ENCODE data around the gene FOXO4.
A peak's percentile ranks its signal among the peaks of the same experiment; 100 is the strongest.
"Not testable (repeated sequence)": the region's sequence is repeated elsewhere in the genome, so short reads cannot be mapped to it uniquely, and the experiment has no call there.

FOXO4 gene, protein sequence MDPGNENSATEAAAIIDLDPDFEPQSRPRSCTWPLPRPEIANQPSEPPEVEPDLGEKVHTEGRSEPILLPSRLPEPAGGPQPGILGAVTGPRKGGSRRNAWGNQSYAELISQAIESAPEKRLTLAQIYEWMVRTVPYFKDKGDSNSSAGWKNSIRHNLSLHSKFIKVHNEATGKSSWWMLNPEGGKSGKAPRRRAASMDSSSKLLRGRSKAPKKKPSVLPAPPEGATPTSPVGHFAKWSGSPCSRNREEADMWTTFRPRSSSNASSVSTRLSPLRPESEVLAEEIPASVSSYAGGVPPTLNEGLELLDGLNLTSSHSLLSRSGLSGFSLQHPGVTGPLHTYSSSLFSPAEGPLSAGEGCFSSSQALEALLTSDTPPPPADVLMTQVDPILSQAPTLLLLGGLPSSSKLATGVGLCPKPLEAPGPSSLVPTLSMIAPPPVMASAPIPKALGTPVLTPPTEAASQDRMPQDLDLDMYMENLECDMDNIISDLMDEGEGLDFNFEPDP

DNA sequence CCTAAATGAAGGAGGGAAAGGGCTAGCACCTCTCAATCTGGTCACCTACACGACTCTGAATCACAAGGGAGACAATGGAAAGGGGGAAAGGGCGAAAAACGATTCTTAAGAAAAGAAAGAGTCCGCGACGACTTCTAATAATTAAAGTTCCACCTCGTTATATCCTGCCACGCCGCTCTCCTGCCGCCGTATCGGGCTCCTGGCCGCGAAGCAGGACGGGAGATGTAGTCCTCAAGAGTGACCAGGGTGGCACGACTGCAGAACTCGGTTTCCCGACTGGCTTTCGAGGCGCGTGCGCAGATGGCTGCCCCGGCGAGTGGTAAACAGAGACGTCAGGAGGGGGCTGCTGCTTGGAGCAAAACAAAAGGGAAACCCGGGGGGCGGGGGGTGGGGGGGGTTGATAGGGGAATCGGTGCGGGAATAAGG is at the start of gene FOXO4:
FOXO4 (plus strand) TSS at position 297 of the 426 bp plus-strand sequence. CDS start 678 bp downstream, outside the sequence.
- peak; percentile 40 for DNase-seq

DNA sequence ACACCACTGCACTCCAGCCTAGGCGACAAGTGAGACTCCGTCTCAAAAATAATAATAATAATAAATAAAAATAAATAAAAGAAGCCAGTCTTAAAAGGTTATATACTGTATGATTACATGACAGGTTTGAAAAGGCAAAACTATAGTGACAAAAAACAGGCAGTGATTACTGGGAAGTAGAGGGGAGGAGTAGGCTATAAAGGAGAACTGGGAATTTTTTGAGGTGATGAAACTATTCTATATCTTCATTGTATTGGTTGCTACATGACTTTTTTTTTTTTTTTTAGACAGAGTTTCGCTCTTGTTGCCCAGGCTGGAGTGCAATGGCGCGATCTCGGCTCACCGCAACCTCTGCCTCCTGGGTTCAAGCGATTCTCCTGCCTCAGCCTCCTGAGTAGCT is 47.8 kb upstream of the FOXO4 start:
- not testable (repeated sequence) for DNase-seq

DNA sequence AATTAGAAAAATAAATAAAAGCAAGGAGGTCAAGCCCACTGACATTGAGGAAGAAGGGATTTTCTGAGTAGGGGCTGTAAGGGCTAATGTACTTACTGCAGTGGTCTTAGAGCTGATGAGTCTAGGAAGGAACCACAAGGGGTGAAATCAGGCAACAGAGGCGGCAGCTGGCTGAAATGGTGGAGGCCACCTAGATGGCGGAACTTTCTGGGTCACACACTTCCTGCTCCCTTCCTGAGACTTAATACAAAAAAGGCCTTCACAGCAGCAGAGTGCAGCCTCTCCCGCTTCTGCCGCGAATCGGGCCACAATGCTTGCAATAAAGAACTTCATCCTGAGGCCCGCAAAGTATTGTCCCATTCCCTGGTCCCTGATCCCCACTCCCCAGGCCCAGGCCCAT is 42.9 kb upstream of the FOXO4 start:
- no peak for DNase-seq

DNA sequence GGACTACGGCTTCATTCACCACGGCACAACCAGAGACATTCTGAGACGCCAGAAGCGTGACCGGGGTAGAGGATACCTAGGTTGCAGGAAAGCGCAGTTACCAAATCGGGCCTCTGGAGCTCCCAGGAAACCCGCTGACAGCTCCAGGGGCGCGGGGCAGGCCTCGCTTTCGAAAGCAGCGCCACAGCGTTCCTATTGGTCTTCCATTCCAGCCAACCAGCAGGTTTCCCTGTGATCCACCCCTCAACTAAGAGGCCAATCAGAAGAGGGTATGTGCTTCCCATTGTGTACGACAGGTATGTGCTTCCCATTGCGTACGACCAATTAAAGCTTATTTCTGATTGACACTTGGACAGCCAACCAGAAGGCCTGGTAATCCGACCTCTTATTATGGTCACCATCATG is 42.4 kb upstream of the FOXO4 start:
- DNase-seq: no peak

DNA sequence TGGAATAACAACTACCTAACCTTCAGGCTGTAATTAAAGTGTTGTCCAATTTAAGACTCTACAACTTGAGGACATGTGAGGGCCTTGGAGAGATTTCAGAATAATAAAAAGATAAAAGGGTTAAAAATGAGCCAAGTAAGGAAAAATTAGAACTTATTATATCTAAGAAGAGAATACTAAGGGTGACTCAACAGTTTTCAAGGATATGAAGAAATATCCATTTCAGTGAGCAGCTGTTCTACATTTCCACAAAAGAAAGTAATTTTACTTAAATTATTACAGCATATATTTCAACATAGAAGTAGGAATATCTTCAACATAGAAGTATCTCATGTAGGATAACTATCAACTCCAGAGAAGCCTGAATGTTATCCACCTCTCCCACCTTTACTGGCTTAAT is 38.8 kb upstream of the FOXO4 start:
- DNase-seq: no peak

DNA sequence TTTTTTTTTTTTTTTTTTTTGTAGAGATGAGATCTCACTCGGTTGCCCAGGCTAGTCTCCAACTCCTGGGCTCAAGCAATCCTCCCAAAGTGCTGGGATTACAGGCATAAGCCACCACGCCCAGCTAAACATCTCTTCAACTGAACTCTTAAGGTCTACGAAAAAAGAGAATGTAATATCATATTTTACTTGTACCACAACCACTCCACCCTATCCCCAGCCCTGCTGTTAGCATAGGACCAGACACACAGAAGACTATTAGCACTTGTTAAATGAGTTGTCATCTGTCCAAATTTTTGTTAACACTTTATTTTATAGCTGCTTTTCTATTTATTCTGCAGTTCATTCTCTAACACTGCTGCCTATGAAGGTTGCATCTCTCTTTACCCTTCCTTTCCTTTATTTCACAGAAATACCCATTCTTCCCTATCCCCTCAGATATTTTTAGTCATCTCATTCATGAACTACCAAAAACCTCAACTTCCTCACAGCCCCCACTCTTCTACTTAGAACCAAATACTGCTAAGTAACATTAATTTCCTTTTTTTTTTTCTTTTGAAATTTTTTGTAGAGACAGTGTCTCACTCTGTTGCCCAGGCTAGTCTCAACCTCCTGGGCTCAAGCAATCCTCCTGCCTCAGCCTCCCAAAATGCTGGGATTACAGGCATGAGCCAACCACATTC is 37.7 kb upstream of the FOXO4 start:
- no peak for DNase-seq

DNA sequence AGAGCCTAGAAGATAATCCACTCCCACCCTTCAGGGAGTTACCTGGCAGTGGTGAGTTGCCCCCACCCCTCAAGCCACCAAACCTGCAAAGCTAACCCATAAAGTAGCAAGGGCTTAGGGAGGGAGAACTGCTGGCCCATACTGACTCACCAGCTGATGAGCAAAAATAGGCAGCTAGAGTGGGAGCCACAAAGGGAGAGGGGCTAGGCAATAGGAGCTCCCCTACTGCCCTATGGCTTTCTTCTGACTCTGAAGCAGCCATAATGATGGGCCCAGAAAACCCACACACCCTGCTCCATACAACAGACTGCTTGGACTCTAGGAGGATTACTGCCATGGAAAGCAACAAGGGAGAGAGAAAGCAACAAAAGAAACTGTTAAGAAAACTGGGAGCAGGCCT is 35.5 kb upstream of the FOXO4 start:
- DNase-seq: no peak

DNA sequence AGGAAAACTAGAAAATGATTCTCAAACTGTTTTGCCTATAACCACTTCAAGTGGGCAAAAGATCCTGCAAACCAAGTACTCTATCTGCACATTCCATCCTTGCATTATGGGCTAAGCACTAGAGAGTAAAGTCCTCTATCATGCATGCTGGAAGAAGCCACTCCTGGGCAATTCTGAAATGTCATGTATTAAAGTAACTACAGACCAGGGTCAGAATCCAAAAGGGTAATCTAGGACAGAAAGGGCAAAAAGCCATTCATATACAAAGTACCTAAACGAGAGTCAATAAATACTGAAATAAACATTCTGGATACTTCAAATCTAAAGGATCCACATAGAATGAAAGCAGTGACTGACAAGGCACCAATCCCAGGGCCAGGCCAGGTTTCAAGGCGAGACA is 28.6 kb upstream of the FOXO4 start:
- no peak for DNase-seq

DNA sequence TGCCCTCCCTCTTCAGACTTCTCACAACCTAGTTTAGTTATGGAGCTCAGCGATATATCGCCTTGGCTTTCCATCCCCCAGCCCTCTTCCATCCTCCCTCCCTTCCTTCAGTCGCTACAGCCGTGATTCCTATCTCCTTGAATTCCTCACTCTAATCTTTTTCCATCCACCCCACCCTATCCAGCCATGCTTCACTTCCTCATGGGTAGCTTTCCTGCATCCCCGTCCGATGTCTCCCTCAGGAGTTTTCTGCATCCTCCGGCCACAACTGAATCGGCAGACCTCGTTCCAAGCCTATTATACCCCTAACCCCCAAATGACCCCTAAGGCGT is 28.0 kb upstream of the FOXO4 start:
- no peak for DNase-seq

DNA sequence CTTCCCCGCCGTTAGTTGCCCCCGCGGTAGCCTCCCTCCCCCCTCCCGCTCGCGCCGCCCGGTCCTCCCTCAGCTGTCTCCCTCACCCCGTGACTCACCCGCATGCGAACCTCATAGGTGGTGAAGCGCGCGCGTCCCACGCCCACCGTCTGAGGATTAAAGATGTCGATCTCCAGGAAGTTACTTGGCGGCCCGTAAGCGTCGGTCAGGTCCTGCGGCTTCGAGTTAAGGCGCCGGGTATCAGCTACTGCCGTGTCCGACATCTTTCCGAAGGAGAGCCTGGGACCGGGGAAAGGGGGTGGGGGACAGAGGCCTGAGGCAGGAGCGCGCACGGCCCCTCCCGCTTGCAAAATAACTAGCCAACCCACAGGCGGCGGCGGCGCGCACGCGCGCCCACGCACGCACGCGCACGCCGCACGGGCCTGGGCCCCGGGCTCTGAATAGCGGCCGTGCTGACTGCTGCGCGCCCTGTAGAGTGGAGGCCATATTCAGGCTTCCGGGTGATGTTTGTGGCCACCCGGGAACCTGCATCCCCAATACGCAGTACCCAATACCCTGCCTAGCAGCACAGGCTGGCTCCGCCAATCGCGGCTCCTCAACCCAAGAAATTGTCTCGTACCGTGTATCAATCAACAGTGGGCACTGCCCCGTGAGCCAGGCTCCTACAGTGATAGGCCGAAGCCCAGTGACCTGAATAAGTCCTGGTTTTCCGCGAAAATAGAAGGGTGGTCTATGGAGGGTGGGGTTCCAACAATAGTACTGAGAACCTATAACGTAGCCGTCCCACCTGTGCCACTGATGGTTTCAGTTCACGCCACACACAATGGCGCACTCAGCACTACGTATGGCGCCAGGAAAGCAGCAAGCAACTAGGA is 27.4 kb upstream of the FOXO4 start, which contains the start of gene SNX12:
SNX12 (minus strand) TSS at position 291 of the 875 bp plus-strand sequence; CDS start at position 263, 28 bp downstream.
- peak; percentile 82 for DNase-seq

DNA sequence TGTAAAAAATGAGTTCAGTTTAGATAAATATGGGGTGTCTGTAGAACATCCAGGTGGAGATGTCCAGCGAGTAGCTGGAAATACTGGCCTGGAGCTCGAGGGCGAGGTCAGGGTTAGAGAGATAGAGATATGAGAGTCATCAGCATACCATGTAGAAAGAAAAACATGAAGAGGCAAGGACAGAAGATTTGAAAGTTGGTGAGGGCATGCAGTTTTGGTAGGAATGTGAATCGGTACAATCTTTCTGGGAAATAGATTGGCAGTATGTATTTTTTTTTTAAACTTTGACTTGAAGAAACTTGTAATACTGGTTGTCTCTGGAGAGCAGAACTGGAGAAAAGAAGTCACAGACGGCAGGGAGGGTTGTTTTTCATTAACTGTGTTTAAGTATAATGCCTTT is 25.1 kb upstream of the FOXO4 start:
- no peak for DNase-seq

DNA sequence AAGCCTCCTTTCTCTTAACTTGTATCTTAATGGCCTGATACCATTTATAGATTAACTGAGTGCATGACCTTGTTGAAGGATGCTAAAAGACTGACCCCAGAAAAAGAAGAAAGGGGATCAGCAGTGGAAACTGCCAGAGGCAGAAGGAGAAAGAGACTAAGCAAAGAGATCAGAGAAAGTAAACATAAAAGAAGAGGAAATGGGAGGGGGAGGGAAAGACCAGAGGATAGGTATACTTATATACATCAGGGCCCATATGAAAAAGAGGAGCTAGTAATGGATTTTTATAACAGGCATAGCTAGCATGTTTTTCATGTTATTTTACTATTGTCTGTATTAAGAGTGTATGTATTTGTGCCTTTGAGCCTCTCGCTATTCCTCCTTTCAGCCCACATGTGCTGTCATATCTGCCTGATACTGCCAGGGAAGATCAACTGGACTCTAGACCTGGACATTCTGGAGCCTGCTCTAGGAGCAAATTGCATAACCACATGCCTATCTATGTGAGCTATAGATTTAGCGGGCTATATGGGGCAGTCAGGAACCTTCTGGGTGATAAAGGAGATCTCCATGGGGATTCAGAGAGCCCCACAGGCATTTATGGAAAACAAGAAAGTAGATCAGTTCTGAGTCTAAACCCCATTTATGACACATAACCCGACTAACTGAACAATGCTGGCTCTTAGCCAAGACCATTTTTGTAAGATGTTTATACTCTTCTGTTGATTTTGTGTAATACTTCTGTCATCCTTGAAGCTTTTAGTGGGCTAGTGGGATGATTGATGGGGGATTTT is 14.1 kb upstream of the FOXO4 start:
- DNase-seq: no peak

DNA sequence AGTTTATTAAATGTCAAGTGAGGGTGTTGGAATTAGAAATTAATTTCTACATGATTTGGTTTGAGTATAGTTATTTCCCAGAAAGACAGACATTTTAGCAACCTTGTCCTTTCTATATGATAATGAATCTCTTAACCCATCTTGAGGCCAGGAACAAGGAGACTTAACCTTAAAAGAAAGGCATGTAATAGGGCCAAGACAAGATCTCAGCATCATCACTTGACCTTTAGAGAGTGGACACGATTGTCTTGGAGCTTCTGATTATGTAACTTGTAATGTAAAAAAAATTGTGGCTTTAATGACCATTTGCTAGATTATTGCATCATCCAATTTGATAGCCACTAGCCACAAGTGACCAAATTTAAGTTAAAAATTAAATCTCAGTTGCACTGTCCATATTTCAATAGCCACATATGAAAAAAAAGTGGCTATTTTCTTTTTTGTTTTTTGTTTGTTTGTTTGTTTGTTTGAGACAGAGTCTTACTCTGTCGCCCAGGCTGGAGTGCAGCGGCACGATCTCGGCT is 13.5 kb upstream of the FOXO4 start:
- DNase-seq: no peak

DNA sequence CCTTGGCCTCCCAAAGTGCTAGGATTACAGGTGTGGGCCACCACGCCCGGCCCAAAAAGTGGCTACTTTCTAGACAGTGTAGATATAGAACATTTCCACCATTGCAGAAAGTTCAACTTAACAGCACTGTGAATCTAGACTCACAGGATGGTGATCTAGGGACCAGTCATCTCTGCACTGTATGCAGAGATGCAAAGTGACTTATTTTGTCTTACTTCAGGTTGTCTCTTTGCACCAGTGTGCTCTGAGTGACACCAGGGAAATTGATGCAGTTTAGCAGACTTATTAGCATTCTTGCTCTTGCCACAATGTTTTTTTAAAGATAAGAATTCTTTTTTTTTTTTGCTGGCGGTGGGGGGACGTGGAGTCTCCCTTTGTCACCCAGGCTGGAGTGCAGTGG is 12.8 kb upstream of the FOXO4 start:
- DNase-seq: no peak

DNA sequence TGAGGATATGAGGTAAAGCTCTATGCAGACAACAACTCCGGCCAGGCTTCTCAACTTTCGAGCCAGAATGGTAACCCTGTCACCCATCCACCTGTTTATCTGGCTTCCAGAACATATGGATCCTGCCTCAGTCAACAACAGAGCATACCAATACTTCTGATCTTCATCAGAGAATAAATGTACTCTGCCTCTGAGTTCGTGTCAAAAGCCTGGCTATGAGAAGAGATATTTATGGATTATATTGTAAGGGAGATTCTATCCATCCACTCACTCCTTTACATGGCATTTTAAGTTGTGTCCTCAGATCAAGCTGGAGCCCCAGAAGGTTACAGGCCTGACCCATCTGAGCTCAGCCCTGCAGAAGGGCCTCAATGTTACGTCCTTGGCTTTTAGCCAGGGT is 9.8 kb upstream of the FOXO4 start:
- no peak for DNase-seq

DNA sequence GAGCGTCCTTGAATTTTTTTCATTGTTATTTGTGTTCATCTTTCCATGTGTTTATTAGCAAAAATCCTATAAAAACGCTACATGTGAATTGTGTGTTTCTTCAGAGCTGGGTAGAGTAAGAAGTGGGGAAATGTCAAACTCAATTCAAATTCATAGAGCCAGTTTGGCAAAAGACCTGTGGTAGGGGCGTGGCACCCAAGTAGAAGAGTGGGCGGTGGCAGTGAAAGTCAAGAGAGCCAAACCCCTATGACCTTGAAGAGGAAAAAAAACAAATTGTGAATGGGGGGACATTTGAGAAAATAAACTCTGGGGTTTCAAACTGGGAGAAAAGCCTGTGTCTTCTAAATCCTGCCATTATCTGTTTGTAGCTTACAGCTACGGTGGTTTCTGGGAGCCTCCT is 4.4 kb upstream of the FOXO4 start:
- no peak for DNase-seq

DNA sequence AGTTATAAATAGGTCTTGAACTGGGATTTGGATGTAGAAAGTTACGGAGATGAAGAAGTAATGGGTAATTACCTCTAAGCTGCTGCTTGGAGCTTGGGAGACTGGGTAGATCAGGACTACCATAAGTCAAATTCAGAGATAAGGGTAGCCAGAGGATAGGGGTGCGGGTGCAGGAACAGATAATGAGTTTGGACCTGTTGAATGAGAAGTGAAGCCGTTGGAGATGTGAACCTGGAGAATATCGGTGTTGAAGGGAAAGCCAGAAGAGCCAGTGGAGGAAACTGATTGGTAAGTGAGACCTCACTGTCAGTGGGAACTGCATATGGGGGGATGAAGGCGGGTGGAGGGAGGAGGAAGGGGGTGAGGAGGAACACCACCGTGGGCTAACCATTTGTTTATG is 618 bp upstream of the FOXO4 start:
- no peak for DNase-seq

DNA sequence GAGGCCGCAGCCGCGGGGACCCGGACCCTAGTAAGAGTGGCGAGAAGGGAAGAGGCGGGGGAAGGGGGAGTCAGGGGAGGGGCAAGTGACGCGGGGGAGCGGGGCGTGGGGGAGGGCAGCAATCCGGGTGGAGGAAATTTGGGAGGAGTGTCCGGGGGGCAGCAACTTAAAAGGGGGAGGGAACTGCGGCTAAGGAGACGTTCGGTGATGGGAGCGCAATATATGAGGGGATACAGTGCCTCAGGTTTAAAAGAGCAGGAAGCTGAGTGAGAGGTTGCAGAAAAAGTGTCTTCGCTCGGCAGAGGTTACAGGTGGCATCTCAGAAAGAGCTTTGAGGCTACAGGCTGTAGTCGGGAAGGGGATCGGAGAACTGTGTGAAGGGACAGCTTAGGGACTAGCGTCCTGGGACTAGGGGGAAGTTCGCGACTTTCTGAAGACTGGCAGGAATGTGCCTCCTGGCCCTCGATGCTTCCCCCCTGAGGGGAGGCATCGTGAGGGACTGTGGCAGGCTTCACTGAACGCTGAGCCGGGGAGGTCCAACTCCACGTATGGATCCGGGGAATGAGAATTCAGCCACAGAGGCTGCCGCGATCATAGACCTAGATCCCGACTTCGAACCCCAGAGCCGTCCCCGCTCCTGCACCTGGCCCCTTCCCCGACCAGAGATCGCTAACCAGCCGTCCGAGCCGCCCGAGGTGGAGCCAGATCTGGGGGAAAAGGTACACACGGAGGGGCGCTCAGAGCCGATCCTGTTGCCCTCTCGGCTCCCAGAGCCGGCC is 519 bp downstream of the FOXO4 start:
- peak; percentile 11 for DNase-seq

DNA sequence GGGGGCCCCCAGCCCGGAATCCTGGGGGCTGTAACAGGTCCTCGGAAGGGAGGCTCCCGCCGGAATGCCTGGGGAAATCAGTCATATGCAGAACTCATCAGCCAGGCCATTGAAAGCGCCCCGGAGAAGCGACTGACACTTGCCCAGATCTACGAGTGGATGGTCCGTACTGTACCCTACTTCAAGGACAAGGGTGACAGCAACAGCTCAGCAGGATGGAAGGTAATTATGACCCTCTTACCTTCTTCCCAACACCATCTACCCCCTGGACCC is 1.0 kb downstream of the FOXO4 start:
- no peak for DNase-seq

DNA sequence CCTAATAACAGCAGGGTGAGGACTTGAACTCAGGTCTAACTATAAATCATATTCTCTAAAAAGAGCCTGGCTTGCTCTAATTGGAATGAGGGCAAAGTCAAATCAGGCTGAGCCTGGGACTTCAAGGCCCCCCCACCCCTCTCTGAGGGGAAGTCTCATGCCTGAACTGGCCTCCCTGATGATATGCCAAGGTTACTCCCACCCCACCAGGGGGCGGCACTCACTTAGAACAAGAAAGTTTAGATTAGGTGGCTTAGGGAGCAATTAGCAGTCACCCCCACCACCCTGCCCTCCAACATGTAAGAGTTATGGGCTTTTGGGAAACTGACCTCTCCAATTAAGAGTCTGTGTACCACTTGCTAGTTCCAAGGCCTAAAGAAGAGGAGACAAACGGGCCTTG is 2.7 kb downstream of the FOXO4 start:
- DNase-seq: no peak

DNA sequence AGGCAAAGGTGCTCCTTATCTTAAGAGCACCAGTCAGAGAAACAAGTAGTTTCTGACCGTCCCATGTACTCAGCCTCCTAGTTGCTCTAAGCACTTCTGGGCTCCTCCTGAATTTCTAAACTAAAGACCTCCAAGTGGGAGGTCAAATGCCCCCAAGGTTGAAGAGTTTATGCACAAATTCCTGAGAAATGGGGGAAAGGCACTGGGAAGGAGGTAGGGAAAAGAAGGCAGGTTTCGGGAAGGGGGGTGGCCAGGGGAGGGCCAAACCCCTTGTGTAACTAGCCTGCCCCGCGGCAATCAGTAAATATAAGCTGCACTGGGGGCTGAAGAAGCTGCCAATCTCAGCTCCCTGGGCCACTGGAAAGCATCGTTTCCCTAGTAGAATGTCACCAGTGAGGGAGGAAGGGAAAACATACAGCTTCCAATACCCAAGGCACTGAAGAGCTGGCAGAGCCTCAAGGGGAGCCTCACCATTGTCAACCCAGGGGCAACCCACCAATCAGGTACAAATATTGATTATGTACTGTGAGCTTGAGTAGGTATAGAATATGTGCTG is 3.4 kb downstream of the FOXO4 start:
- no peak for DNase-seq

All from DMS79 treated with DMSO at 0.1 percent for 48 hours (cell line).